Hematopoietic multipotent progenitor cell treated with erythropoietin and hydrocortisone succinate and interleukin-3 and kit ligand, for 17 days (in vitro differentiated cells): Measurements from ENCODE around the gene NME3.

Source experiments
- DNase-seq: peaks from one replicate; pipeline ENCODE4 v3.0.0-alpha.2; 2015; ENCODE audit warnings: low spot score

NME3 gene

DNA sequence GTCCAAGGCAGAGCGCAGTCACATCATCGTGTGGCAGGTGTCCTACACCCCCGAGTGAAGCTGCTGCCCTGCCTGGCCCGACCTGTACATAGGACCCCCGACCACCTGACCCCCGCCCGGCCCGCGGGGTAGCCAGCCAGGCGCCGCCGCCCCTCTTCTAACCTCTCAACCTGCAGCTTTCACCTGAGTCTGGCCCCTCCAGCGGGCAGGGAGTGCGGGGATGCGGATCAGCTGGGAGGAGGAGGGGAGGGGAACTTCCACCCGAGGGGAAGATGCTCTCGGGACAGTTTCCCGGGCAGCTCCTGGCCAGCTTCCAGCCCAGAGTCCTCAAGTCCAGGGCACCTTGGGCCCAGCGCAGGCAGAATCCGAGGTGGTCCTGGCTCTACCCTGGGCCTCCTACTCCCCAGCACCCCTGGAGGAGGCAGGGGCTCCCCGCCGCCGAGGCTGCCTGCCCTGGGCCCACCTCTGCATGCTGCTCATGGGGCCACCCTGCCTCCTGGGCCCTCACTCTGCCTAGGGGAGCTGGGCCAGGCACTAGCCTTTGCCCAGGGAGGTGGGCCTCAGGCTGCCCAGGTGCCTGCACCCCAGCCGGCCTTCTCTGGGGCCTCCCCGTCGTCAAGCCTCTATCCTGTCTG is 2.5 kb downstream of the NME3 start:
- DNase-seq: no peak

- no peak for DNase-seq
Observed at GRCh38 chr16:1768061-1768766, 3.1 kb downstream of the NME3 start.

DNA sequence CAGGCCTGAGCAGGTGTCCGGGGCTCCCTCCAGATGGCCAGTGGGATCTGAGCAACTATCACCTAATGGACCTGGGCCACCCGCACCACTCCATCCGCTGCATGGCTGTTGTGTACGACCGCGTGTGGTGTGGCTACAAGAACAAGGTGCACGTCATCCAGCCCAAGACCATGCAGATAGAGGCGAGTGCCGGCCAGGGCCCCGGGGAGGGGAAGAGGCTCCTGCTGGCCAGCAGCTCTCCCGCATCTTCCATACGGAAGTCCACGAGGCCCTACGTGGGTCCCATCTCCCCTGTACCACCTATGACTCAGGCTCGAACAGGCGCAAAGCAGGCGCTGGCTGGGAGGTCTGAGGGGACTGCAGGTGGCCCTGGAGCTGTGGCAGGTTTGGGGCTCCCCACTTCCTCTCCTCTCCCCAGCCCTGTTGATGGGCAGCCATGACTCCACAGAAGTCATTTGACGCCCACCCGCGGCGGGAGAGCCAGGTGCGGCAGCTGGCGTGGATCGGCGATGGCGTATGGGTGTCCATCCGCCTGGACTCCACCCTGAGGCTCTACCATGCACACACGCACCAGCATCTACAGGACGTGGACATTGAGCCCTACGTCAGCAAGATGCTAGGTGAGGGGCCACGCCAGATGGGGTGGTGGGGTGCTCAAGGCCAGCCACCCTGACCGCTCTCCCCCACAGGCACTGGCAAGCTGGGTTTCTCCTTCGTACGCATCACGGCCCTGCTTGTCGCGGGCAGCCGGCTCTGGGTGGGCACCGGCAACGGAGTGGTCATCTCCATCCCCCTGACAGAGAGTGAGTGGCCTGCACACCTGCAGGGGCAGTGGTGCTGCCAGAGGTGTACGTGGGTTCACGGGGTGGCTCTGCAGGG is 4.0 kb downstream of the NME3 start:
- no peak for DNase-seq

DNA sequence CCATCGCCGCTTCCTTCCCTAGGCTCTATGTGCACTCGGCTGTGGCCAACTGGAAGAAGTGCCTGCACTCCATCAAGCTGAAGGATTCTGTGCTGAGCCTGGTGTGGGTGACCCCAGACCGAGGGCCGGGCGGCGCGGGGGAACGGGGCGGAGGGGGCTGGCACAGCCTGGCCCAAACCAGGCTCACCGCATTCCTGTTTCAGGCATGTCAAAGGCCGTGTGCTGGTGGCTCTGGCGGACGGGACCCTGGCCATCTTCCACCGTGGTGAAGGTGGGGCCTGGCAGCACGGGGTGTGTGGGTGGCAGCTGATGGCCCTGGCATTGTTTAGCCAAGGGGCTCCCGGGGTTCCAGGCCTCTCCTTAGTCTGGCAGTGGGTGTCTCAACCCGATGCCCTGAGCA is 4.6 kb downstream of the NME3 start:
- DNase-seq: no peak

DNA sequence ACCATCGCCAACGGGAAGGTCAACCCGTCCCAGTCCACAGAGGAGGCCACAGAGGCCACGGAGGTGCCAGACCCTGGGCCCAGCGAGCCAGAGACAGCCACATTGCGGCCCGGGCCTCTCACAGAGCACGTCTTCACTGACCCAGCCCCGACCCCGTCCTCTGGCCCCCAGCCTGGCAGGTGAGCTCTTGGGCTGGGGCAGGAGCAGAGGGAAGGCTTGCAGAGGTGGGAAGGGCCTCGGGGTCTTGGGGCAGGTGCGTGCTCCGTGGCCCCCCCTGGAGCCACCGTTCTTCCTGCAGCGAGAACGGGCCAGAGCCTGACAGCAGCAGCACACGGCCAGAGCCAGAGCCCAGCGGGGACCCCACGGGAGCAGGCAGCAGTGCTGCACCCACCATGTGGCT is 5.1 kb downstream of the NME3 start:
- DNase-seq: no peak

- DNase-seq: no peak
Observed at GRCh38 chr16:1765826-1766225, 5.5 kb downstream of the NME3 start.

GRCh38 chr16:1764971-1765370 is 6.4 kb downstream of the NME3 start:
- DNase-seq: no peak

DNA sequence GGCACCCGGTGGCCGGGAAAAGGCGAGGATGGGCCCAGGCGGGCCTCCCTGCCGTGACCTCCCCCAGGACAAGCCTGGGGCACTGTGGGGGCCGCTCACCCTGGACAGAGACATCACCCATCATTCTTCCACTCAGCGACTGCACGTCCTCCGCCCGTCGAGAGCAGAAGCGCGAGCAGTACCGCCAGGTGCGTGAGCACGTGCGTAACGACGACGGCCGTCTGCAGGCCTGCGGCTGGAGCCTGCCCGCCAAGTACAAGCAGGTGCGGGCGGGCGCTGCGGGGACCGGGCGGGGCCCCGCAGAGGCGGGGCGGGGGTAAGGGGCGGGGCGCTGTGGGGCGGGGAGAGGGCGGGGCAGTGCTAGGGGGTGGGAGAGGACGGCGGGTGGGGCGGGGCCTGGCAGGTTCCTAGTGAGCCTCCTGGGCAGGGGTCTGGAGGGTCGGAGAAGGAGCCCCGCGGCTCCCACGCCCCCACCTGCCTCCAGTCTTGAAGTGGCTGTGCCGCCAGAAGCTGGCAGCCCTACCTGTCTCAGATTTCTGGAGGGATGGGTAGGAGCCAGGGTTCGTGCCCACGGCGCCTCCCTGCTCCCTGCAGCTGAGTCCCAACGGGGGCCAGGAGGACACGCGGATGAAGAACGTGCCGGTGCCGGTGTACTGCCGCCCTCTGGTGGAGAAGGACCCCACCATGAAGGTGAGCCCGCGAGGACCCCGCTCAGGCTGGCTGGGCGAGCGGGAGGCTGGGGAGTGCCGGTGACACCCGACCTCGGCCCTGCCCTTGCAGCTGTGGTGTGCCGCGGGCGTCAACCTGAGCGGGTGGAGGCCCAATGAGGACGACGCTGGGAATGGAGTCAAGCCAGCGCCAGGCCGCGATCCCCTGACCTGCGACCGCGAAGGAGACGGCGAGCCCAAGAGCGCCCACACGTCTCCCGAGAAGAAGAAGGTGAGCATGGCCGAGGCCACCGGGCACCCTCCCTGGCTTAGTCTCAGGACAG is 7.5 kb downstream of the NME3 start:
- no peak for DNase-seq

GRCh38 chr16:1762879-1763520 is 8.3 kb downstream of the NME3 start:
- DNase-seq: peak; percentile 14

- DNase-seq: no peak
Observed at GRCh38 chr16:1762196-1762878, 9.0 kb downstream of the NME3 start.

DNA sequence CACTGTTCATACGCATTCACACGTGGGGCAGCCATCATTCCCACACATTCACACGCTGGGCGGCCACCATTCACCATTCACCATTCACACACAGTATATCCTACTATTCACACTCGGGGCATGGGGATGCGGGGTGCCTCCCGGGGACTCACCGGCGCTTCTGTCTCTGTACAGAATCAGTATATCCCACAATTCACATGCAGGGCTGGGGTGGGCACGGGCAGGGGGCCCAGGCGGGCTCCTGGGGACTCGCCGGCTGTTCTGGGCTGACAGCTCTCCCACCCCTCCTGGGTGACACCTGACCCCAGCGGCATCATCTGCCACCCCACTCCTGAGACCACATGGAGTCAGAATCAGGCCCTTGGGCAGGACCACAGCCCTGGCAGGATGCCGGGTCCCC is 9.6 kb downstream of the NME3 start:
- DNase-seq: no peak

DNA sequence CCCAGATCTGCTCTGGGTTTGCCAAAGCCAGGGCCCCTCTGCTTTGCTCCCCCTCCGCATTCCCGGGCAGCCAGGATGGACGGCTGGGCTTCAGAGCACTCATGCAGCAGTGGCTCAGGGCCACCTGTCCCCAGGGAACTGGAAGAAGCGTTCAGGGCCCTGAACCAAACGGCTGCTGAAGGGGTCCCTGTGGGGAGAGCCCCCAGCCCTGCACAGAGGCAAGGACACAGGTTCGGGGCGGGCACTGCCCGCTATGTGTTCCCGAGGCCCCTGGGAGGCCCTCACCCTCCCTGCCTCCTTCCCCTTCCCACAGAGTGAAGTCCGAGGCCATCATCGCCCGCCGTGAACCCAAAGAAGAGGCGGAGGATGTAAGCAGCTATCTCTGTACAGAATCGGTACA is 10.4 kb downstream of the NME3 start:
- DNase-seq: no peak

GRCh38 chr16:1759511-1759910 is 11.8 kb downstream of the NME3 start:
- DNase-seq: no peak

- DNase-seq: no peak
Observed at GRCh38 chr16:1758923-1759322, 12.4 kb downstream of the NME3 start.

- DNase-seq: no peak
Observed at GRCh38 chr16:1757714-1758461, 13.5 kb downstream of the NME3 start.

DNA sequence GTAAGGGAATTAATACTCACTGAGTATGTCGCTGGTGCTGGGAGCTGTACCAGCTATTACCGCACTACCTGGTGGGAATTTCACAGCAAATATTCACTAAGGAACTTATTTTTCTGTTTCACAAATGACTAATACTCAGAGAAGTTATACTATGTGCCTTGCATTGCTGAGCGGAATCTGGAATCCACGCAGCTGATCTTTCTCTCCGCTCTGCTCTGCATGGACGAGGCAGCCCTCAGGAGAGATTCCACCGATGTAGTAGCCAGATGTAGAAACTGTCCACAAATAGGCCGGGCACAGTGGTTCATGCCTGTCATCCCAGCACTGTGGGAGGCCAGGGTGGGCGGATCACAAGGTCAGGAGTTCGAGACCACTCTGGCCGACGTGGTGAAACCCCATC is 17.1 kb downstream of the NME3 start:
- no peak for DNase-seq

GRCh38 chr16:1752853-1753252 is 18.5 kb downstream of the NME3 start:
- no peak for DNase-seq

DNA sequence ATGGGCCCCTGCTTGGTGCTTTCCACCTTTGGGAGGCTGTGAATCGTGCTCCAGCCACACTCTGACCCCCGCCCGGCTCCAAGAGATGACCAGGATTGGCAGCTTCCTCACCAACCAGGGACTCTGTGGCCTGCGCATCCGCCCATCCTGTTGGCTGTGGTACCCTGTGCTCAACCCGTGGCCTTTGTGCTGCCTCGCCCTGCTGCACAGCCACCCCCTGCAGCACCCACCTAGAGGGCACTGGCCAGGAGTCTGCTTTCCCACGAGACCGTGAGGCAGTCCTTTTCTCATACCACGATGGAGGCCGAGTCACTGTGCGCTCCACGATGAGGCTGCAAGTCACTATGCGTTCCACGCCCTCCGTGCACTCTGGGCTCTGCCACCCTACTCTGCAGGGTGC is 19.4 kb downstream of the NME3 start:
- DNase-seq: no peak

GRCh38 chr16:1749152-1750117 is 21.9 kb downstream of the NME3 start:
- DNase-seq: no peak
